ENCODE measurements around the gene GFM2.

The GFM2 gene

DNA sequence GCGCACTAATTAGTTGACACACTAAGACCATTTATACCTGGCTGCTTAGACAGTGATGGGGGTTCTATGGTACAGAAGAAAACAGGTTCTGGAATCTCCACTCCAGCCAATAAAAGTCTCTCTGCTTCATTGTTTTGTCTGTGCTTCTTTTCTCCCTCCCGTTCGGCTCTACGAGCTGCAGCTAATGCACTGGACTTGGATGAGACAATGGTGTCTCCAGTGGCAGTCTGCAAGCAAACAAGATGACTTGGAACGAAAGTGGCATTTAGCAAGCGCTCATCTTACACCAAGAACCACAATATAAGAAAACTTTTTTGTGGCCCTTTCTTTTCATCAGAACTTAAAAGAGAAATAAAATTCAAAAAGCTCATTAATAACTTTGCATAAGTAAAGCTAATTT is 30.2 kb downstream of the GFM2 start:
- Histone ChIP-seq H2BK5ac (ENCODE audit: low read length) (no peak overlapping the region), H2BK15ac (ENCODE audit: low read length) (no peak overlapping the region), H3K4me2 (ENCODE audit: insufficient read depth, low read length, poor library complexity, severe bottlenecking) (no peak overlapping the region), H3K27ac (replicated peaks; ENCODE audit: low read length) (no peak overlapping the region), H3K18ac (ENCODE audit: low read length) (no peak overlapping the region), H3K27me3 (ENCODE audit: control insufficient read depth in 3 of 3, insufficient read depth in 3 of 3, low read depth in 1 of 3, low read length in 3 of 3) (no peaks in the 10 kb centered on the region), H2AK5ac (ENCODE audit: low read depth, low read length) (no peak overlapping the region), H3K4ac (ENCODE audit: low read length) (no peak overlapping the region), H4K91ac (ENCODE audit: low read depth, low read length, poor library complexity) (no peak overlapping the region), H2BK12ac (ENCODE audit: low read length) (no peak overlapping the region), H3K4me3 (ENCODE audit: low read length in 2 of 2) (no peak overlapping the region), H2BK120ac (ENCODE audit: low read depth, low read length) (no peak overlapping the region), H2AFZ (ENCODE audit: low read length) (no peak overlapping the region), H3K23ac (ENCODE audit: low read depth, low read length, poor library complexity) (no peak overlapping the region), H3K14ac (ENCODE audit: low read length) (no peak overlapping the region), H3K36me3 (replicated peaks in 1 of 2; ENCODE audit: control insufficient read depth in 2 of 2, insufficient read depth in 2 of 2, low read length in 2 of 2) (peaks cover 5 to 99% of the 10 kb centered on the region in 2 donors), H4K8ac (ENCODE audit: low read depth, low read length) (no peak overlapping the region), H3K4me1 (ENCODE audit: control insufficient read depth in 2 of 2, insufficient read depth in 1 of 2, low read depth in 1 of 2, low read length in 2 of 2) (no peaks in the 10 kb centered on the region), H3K79me1 (ENCODE audit: low read depth, low read length) (no peaks in the 10 kb centered on the region), H3K9me3 (replicated peaks in 1 of 2; ENCODE audit: control insufficient read depth in 2 of 2, insufficient read depth in 1 of 2, low read depth in 1 of 2, low read length in 2 of 2) (no peaks in the 10 kb centered on the region), H3K9ac (ENCODE audit: low read depth, low read length, poor library complexity) (no peak overlapping the region)
- no CpG with 5 or more reads among the region's 6 CpGs for WGBS, 2 donors (ENCODE audit: extremely low coverage in 2 of 2, insufficient read length in 2 of 2, insufficient replicate concordance in 1 of 2)
- DNase-seq (ENCODE audit: low spot score) = no peak

DNA sequence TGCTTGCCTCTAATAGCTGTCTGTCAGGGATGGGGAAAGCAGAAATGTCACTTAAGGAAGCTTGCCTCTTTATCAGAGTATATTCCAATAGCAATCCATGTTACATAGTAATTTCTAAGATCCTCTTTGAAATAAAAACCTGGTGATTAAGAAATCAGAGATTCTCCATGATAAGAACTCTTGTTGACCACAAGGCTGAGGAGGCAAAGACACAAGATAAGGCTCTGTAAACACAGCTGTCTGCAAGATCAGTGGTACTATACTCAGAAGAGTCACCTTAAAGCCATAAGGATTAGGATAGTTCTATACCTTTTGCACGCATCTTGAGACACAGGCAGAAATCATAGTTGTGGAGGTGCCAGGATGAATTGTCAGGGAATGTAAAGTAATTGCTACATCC is 41.6 kb downstream of the GFM2 start:
- Histone ChIP-seq H3K18ac (ENCODE audit: low read length) (no peak overlapping the region), H2BK15ac (ENCODE audit: low read length) (no peak overlapping the region), H2AK5ac (ENCODE audit: low read depth, low read length) (no peak overlapping the region), H3K9ac (ENCODE audit: low read depth, low read length, poor library complexity) (no peak overlapping the region), H2AFZ (ENCODE audit: low read length) (no peak overlapping the region), H3K4me2 (ENCODE audit: insufficient read depth, low read length, poor library complexity, severe bottlenecking) (no peak overlapping the region), H3K23ac (ENCODE audit: low read depth, low read length, poor library complexity) (no peak overlapping the region), H3K36me3 (replicated peaks in 1 of 2; ENCODE audit: control insufficient read depth in 2 of 2, insufficient read depth in 2 of 2, low read length in 2 of 2) (peaks cover 6 to 98% of the 10 kb centered on the region in 2 donors), H3K4me3 (ENCODE audit: low read length in 2 of 2) (no peak overlapping the region), H2BK12ac (ENCODE audit: low read length) (no peak overlapping the region), H4K91ac (ENCODE audit: low read depth, low read length, poor library complexity) (no peak overlapping the region), H3K27ac (replicated peaks; ENCODE audit: low read length) (no peak overlapping the region), H3K9me3 (replicated peaks in 1 of 2; ENCODE audit: control insufficient read depth in 2 of 2, insufficient read depth in 1 of 2, low read depth in 1 of 2, low read length in 2 of 2) (no peaks in the 10 kb centered on the region), H3K79me1 (ENCODE audit: low read depth, low read length) (no peaks in the 10 kb centered on the region), H3K4ac (ENCODE audit: low read length) (no peak overlapping the region), H2BK5ac (ENCODE audit: low read length) (no peak overlapping the region), H3K14ac (ENCODE audit: low read length) (no peak overlapping the region), H3K27me3 (ENCODE audit: control insufficient read depth in 3 of 3, insufficient read depth in 3 of 3, low read depth in 1 of 3, low read length in 3 of 3) (no peaks in the 10 kb centered on the region), H4K8ac (ENCODE audit: low read depth, low read length) (no peak overlapping the region), H2BK120ac (ENCODE audit: low read depth, low read length) (no peak overlapping the region), H3K4me1 (ENCODE audit: control insufficient read depth in 2 of 2, insufficient read depth in 1 of 2, low read depth in 1 of 2, low read length in 2 of 2) (no peaks in the 10 kb centered on the region)
- no CpG with 5 or more reads among the region's 1 CpG for WGBS, 2 donors (ENCODE audit: extremely low coverage in 2 of 2, insufficient read length in 2 of 2, insufficient replicate concordance in 1 of 2)
- no peak for DNase-seq (ENCODE audit: low spot score)

DNA sequence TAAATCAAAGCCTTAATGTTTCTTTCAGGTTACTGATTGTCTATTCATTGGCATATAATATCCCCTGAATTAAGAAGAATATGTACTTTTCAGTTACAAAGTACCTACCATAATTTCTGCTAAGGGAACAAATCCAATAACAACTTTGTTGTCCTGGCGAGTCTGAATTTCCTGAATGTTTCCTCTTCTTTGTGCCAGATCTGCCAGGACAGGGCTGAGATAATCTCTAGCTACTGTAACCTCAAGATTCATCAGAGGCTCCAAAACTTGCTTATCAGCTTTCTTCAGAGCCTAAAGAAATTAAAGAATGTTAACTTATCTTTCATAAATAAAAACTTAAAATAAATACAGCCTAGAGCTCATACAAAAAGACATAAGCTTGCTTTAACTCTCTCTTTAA is 44.6 kb downstream of the GFM2 start:
- Histone ChIP-seq H3K14ac (ENCODE audit: low read length) (no peak overlapping the region), H3K18ac (ENCODE audit: low read length) (no peak overlapping the region), H3K4me2 (ENCODE audit: insufficient read depth, low read length, poor library complexity, severe bottlenecking) (no peak overlapping the region), H2BK15ac (ENCODE audit: low read length) (no peak overlapping the region), H3K9me3 (replicated peaks in 1 of 2; ENCODE audit: control insufficient read depth in 2 of 2, insufficient read depth in 1 of 2, low read depth in 1 of 2, low read length in 2 of 2) (no peaks in the 10 kb centered on the region), H4K91ac (ENCODE audit: low read depth, low read length, poor library complexity) (no peak overlapping the region), H3K9ac (ENCODE audit: low read depth, low read length, poor library complexity) (no peak overlapping the region), H3K27me3 (ENCODE audit: control insufficient read depth in 3 of 3, insufficient read depth in 3 of 3, low read depth in 1 of 3, low read length in 3 of 3) (no peaks in the 10 kb centered on the region), H4K8ac (ENCODE audit: low read depth, low read length) (no peak overlapping the region), H2BK12ac (ENCODE audit: low read length) (no peak overlapping the region), H3K27ac (replicated peaks; ENCODE audit: low read length) (no peak overlapping the region), H2AFZ (ENCODE audit: low read length) (no peak overlapping the region), H3K79me1 (ENCODE audit: low read depth, low read length) (no peaks in the 10 kb centered on the region), H2BK5ac (ENCODE audit: low read length) (no peak overlapping the region), H2BK120ac (ENCODE audit: low read depth, low read length) (no peak overlapping the region), H2AK5ac (ENCODE audit: low read depth, low read length) (no peak overlapping the region), H3K4me1 (ENCODE audit: control insufficient read depth in 2 of 2, insufficient read depth in 1 of 2, low read depth in 1 of 2, low read length in 2 of 2) (no peaks in the 10 kb centered on the region), H3K23ac (ENCODE audit: low read depth, low read length, poor library complexity) (no peak overlapping the region), H3K4me3 (ENCODE audit: low read length in 2 of 2) (no peak overlapping the region), H3K4ac (ENCODE audit: low read length) (no peak overlapping the region), H3K36me3 (replicated peaks in 1 of 2; ENCODE audit: control insufficient read depth in 2 of 2, insufficient read depth in 2 of 2, low read length in 2 of 2) (peaks cover 6 to 98% of the 10 kb centered on the region in 2 donors)
- WGBS, 2 donors (ENCODE audit: extremely low coverage in 2 of 2, insufficient read length in 2 of 2, insufficient replicate concordance in 1 of 2) = no CpG with 5 or more reads among the region's 1 CpG
- DNase-seq (ENCODE audit: low spot score) = no peak

DNA sequence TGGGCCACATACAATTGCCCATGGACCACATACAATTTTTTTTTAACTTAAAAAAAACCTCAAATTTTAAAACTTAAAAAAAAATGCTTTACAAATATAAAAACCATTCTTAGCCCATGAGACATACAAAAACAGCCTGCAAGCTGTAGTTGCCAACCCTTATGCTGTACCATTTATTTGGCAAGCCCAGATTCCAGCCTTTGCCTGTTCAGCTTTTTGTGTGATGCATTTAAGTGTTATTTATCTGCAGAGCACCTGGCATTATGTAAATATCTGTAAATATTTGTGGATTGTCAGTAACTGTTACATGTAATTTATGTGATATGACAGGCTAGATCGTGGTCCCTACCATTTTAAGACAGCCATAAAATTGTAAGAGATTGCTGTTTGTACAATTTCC is 49.3 kb downstream of the GFM2 start:
- Histone ChIP-seq H3K36me3 (replicated peaks in 1 of 2; ENCODE audit: control insufficient read depth in 2 of 2, insufficient read depth in 2 of 2, low read length in 2 of 2) (peaks cover 2 to 71% of the 10 kb centered on the region in 2 donors), H2BK15ac (ENCODE audit: low read length) (no peak overlapping the region), H3K4me3 (ENCODE audit: low read length in 2 of 2) (no peak overlapping the region), H2AFZ (ENCODE audit: low read length) (no peak overlapping the region), H3K9me3 (replicated peaks in 1 of 2; ENCODE audit: control insufficient read depth in 2 of 2, insufficient read depth in 1 of 2, low read depth in 1 of 2, low read length in 2 of 2) (no peaks in the 10 kb centered on the region), H2BK5ac (ENCODE audit: low read length) (no peak overlapping the region), H2BK12ac (ENCODE audit: low read length) (no peak overlapping the region), H3K23ac (ENCODE audit: low read depth, low read length, poor library complexity) (no peak overlapping the region), H3K18ac (ENCODE audit: low read length) (no peak overlapping the region), H2AK5ac (ENCODE audit: low read depth, low read length) (no peak overlapping the region), H4K8ac (ENCODE audit: low read depth, low read length) (no peak overlapping the region), H3K27ac (replicated peaks; ENCODE audit: low read length) (no peak overlapping the region), H3K14ac (ENCODE audit: low read length) (no peak overlapping the region), H3K4ac (ENCODE audit: low read length) (no peak overlapping the region), H4K91ac (ENCODE audit: low read depth, low read length, poor library complexity) (no peak overlapping the region), H2BK120ac (ENCODE audit: low read depth, low read length) (no peak overlapping the region), H3K27me3 (ENCODE audit: control insufficient read depth in 3 of 3, insufficient read depth in 3 of 3, low read depth in 1 of 3, low read length in 3 of 3) (no peaks in the 10 kb centered on the region), H3K9ac (ENCODE audit: low read depth, low read length, poor library complexity) (no peak overlapping the region), H3K4me2 (ENCODE audit: insufficient read depth, low read length, poor library complexity, severe bottlenecking) (no peak overlapping the region), H3K4me1 (ENCODE audit: control insufficient read depth in 2 of 2, insufficient read depth in 1 of 2, low read depth in 1 of 2, low read length in 2 of 2) (no peaks in the 10 kb centered on the region), H3K79me1 (ENCODE audit: low read depth, low read length) (no peaks in the 10 kb centered on the region)
- WGBS, 2 donors (ENCODE audit: extremely low coverage in 2 of 2, insufficient read length in 2 of 2, insufficient replicate concordance in 1 of 2) = no CpG with 5 or more reads among the region's 1 CpG
- DNase-seq (ENCODE audit: low spot score) = no peak
